Stimulated activated CD4-positive, alpha-beta T cell treated with anti-CD3 and anti-CD28 coated beads, Interleukin-12 subunit alpha, Interleukin-12 subunit beta, amount 100 ng/mL, for 4 hours (primary cell): ENCODE measurements around the gene FNDC11.
"Not testable (repeated sequence)": the region's sequence is repeated elsewhere in the genome, so short reads cannot be mapped to it uniquely, and the experiment has no call there.

Experiments
- DNase-seq: peaks from one replicate; pipeline ENCODE4 v3.0.0-alpha.2; 2020

Gene FNDC11

GRCh38 chr20:63554361-63555278 is 661 bp downstream of the FNDC11 start:
- no peak for DNase-seq

- no peak for DNase-seq
These were observed 1.9 kb downstream of the FNDC11 start for GRCh38 chr20:63555661-63556381.

DNA sequence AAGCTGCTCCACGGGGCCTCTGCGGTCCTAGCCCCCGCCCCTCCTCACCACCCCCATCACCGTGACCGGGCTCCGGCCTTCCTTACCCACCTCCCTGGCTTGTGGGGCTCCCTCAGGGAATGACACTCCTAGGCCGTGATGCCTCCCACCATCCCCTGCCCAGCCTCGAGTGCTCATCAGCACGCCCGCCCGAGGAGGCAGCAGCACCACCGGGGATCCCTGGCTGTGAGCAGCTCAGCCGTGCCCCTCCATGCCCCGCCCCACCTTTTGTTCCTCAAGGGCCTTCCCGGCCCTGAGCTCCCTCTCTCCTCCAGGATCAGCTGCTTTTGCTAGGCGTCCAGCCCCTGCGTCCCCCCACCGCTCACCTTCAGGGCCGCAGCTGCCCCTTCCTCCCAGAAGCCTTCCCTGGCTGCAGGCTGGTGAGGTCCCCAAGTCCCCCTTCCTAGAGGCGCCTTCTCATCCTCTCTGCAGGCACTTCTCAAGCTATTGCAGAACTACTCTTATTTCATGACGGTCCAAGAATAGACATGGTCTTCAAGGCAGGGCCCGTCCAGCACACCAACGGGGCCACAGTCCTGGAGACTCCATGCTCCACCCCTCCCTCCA is 3.0 kb downstream of the FNDC11 start:
- no peak for DNase-seq

- no peak for DNase-seq
These were observed 3.5 kb downstream of the FNDC11 start for GRCh38 chr20:63557481-63557891.

DNA sequence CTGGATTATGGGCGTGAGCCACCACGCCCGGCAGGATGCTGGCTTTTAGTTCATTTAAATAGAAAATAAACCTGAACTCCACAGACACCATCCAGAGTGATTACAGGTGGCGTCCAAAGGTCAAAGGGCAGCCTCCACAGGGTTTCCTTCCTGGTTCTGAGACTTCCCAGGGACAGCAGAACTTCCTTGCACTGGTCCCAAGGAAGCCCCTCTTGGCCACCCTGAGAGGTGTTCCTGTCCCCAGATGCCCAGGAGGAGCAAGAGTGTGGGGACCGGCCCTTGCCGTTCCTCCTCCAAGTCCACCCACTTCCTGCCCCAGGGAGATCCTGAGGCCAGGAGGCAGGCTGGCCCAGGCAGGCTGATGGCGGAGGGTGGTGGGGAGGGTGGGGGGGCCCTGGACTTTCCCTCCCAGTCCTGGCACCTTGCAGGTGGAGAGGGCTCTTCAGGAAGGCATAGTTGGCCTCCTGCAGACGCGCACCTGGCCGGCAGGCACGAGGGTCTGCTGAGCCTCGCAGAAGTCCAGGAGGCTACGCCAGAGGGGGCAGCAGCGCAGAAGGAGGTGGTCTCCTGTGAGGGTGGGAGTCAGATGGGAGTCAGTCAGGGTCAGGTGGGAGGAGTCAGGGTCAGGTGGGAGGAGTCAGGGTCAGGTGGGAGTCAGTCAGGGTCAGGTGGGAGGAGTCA is 5.0 kb downstream of the FNDC11 start:
- no peak for DNase-seq

DNA sequence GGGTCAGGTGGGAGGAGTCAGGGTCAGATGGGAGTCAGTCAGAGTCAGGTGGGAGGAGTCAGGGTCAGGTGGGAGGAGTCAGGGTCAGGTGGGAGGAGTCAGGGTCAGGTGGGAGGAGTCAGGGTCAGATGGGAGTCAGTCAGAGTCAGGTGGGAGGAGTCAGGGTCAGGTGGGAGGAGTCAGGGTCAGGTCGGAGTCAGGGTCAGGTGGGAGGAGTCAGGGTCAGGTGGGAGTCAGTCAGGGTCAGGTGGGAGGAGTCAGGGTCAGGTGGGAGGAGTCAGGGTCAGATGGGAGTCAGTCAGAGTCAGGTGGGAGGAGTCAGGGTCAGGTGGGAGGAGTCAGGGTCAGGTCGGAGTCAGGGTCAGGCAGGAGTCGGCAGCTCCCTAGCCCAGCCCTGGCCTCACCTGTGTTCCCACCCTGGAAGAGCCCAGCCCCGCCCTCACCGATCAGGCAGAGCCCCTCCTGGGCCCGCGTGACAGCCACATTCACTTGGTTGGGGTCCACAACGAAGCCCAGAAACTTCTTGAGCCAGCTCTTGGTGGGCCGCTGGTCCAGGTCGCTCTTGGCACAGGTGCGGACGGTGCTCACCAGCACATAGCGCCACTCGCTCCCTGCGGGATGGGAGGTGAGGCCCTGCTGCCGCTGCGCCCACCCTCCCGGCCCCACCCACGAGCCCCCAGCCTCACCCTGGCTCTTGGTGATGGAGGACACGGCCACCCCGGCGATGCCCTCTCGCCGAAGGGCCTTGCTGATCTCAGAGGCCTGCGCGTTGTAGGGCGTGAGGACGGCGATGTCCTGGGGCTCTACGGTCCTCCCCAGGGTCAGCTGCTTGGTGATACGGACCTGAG is 5.8 kb downstream of the FNDC11 start:
- not testable (repeated sequence) for DNase-seq

DNA sequence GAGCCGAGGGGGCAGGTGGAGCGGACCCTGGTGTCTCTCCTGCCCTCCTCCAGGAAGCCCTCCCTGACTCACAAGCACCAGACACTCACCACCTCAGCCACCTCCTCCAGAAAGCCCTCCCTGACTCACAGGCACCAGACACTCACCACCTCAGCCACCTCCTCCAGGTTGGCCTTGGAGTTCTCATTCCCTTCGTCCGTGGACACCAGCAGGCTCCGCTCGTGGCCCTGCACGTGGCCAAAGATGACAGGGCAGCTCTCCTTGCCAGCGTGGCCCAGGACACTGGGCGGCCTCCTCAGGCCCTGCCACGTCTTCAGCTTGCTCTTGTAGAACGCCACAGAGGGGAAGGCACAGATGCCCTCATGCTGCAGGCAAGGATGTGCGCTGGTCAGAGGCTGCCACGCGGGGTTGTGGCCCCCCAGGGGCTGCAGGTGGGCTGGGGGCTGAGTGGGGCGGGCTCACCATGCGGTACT is 6.4 kb downstream of the FNDC11 start:
- no peak for DNase-seq

DNA sequence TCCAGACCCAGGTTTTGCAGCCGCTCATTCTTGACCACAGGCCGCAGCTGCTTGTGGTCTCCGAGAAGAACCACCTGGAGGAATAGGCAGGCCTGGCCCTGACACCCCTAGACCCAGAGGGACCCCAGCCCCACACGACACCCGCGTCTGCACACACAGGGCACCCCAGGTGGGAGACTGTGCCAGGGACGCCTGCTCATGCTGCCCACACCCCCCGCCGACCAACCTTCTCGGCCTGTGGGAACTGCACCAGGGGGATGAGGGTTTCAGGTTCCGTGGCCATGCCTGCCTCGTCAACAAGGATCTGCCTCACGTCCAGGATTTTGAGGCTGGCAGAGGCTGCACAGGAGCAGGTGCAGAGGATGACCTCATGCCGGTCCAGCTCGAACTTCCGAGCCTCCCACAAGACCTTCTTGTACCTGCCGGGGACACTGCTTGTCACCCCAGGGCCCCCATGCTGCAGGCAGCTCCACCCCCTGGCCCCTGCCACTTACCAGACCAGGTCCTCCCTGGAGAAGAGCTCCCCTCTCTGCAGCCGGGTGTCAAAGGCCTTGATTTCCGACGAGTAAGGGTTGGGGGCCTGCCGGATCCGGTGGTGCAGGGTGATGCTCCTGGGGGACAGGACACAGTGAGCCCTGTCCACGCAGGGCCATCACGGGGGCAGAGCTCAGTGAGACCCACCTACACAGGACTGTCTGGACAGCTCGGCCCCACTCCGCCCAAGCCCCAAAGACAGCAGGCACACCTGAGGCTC is 7.1 kb downstream of the FNDC11 start:
- no peak for DNase-seq

GRCh38 chr20:63561624-63562396 is 7.9 kb downstream of the FNDC11 start:
- no peak for DNase-seq

- no peak for DNase-seq
These were observed 8.7 kb downstream of the FNDC11 start for GRCh38 chr20:63562461-63563224.

DNA sequence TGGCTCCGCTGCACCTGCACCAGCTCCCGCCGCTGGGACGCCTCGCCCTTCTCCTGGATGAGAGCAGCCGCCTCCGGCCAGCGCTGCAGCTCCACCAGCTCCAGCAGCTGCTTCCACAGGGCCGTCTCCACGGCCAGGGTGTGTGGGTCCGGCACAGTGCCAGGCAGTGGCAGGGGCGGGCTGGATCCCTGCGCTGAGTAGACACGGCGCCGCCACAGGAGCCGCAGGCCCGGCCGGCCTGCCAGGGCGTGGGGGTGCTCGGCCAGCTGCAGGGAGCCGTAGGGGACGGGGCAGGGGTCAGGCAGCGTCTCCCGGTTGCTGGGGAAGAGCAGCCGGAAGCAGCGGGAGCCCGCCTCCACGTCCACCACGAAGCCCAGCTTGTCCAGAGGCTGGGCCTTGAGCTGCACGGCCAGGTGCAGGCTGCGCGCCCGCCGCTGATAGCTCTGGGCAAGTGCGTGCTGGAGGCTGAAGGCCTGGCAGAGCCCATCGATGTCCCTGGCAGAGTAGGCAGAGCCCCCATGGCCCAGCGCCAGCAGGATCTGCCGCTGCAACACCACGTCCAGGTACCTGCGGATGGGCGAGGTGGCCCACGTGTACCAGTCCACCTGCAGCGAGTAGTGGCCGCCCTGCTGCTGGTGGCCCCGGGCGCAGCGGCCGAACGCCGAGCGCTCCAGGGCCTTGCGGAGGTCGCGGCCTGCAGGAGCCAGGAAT is 9.4 kb downstream of the FNDC11 start:
- no peak for DNase-seq

DNA sequence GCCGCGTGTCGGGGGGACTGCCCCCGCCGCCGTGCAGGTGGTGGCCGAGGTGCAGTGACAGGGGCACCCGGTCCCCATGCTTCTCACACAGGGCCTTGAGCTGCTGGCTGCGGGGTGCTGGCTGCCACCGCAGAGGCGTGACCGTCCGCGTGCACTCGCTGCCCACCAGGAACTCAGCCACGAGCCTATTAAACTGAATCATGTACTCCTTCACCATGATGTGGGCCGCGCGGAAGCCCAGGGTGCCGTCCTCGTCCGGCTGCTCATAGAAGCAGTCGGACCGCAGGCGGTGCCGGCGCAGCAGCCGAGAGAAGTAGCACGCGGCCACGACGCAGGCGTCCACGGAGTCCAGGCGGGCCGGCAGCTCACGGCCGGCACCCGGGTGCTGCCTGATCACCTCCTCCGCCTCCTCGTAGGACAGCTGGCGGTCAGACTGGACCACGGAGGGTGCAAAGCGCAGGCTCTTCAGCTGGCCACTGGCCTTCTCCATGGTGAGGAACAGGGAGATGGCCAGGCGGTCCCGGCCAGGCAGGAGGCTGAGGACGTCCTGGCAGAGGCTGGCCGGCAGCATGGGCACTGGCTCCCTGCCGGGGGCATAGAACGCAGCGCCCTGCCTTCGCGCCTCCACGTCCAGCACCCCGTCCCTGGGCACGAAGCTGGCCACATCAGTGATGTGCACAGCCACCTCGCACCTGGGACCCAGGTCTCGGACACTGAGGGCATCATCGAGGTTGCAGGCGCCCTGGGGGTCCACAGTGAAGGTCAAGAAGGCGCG is 10.3 kb downstream of the FNDC11 start:
- no peak for DNase-seq

DNA sequence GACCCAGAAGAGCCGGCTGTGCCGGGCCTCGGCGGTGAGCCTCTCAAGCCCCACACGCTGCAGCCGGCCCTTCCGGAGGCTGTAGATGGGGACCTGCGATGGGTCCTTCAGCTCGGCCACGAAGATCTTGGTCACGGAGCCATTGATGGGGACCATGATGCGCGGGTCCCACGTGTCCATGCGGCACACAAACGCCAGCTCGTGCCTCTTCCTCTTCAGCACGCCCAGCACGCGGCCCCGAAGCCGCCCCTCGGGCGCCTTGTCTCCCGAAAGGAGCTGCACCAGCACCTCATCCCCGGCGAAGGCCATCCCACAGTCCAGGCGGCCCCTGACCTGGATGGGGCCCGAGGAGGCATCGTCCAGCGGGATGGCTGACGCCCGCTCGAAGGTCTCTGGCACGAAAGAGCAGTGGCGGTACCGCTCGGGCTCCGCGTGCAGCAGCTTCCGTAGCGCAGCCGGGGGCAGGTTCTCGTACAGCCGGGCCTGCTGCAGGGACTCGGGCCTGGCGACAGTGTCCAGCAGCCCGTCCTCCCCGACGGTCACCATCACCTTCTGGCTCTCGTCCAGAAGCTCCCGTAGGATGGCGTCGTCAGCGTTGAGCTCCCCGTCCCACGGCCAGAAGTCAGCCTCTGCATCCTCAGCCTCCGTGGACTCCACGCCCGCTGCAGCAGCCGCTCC is 11.2 kb downstream of the FNDC11 start:
- no peak for DNase-seq

- DNase-seq: no peak
These were observed 11.9 kb downstream of the FNDC11 start for GRCh38 chr20:63565699-63566335.

DNA sequence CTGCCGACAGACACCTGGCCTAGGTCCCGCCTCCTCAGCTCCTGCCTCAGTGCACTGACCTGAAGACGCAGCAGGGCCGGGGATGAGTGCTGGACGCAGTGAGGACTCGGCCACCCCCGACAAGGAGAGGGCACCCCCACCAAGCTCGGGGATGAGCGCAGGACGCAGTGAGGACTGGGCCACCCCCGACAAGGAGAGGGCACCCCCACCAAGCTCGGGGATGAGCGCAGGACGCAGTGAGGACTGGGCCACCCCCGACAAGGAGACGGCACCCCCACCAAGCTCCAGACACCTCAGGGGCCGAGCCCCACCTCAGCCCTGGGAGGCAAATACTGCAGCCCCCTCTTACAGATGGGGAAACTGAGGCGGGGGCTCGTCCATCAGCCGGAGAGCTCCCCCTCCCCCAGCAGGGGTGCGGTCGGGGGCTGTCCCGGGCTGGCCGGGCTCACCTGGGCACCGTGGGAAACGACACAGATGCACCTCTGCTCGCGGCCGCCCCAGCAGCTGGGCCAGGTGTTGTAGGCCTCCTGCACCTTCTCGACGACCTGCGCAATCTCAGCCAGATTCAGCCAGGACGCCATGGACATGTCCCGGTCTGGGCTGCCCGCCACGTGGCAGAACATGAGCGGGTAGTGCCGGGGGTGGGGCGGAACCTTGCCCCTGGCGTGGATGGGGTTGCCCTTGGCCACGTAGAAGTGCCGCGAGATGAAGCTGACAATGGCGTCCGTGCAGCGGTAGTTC is 12.6 kb downstream of the FNDC11 start:
- DNase-seq: no peak

- no peak for DNase-seq
These were observed 13.1 kb downstream of the FNDC11 start for GRCh38 chr20:63567136-63567385.
